WTC11 (cell line): Measurements from ENCODE around the gene HRH3. TPM values are rescaled to one million over a fixed set of nuclear protein-coding genes. Genes with fewer than 3 reads are reported as not detected.

Experiments
- ATAC-seq: fragments of 200-7000 bp; cut with Tn5 transposase; 2 replicates; pipeline ENCODE4 v1.10.0; 2021; ENCODE audit warnings: mild to moderate bottlenecking, moderate library complexity
- CTCF ChIA-PET: fragments of 300-600 bp; sonication (Branson Sonifier 250); formaldehyde crosslinking; loops from one replicate; lab custom pipeline; 2021; ENCODE audit warnings: antibody characterized with exemption; lab: Charles Lee
- POLR2A ChIA-PET: fragments of 350-600 bp; sonication (Branson Sonifier 250); formaldehyde crosslinking; loops from one replicate; lab custom pipeline; 2021; ENCODE audit warnings: antibody characterized with exemption; lab: Charles Lee
- DNase-seq: peaks from one replicate; pipeline ENCODE4 v3.0.0; 2021; ENCODE audit warnings: low spot score
- H3K27ac Mint-ChIP-seq: 2 replicates; pipeline ENCODE4 v1.8.0; 2021; ENCODE audit warnings: mixed read lengths
- H3K27me3 Mint-ChIP-seq: 2 replicates; pipeline ENCODE4 v1.8.0; 2021; ENCODE audit warnings: low read depth, mild to moderate bottlenecking, moderate library complexity, mixed read lengths
- H3K36me3 Mint-ChIP-seq: 2 replicates; pipeline ENCODE4 v1.8.0; 2021; ENCODE audit warnings: mixed read lengths
- H3K4me1 Mint-ChIP-seq: 2 replicates; pipeline ENCODE4 v1.8.0; 2022; ENCODE audit warnings: mixed read lengths
- H3K4me3 Mint-ChIP-seq: 2 replicates; pipeline ENCODE4 v1.8.0; 2021; ENCODE audit warnings: mild to moderate bottlenecking, moderate library complexity, mixed read lengths
- H3K9me3 Mint-ChIP-seq: 2 replicates; pipeline ENCODE4 v1.8.0; 2021; ENCODE audit warnings: mixed read lengths
- CREB1 ChIP-seq: sonication (generic); formaldehyde crosslinking; IDR thresholded peaks from 2 replicates; pipeline ENCODE4 v1.8.0; 2023; ENCODE audit warnings: mild to moderate bottlenecking, missing genetic modification reagents
- CREM ChIP-seq: sonication (generic); formaldehyde crosslinking; IDR thresholded peaks from 2 replicates; pipeline ENCODE4 v1.8.1; 2022; ENCODE audit warnings: mild to moderate bottlenecking, missing genetic modification reagents, moderate library complexity
- ETV6 ChIP-seq: sonication (generic); formaldehyde crosslinking; IDR thresholded peaks from 2 replicates; pipeline ENCODE4 v1.8.1; 2022; ENCODE audit warnings: mild to moderate bottlenecking, missing genetic modification reagents
- FOXP4 ChIP-seq: sonication (generic); formaldehyde crosslinking; IDR thresholded peaks from 2 replicates; pipeline ENCODE4 v1.8.0; 2022; ENCODE audit warnings: mild to moderate bottlenecking, missing genetic modification reagents
- GRHL2 ChIP-seq: fragments of 250-450 bp; sonication (Bioruptor Pico); IDR thresholded peaks from 2 replicates; pipeline ENCODE4 v1.8.0; 2022; ENCODE audit warnings: mild to moderate bottlenecking, moderate library complexity; ENCODE audit not compliant: insufficient replicate concordance, severe bottlenecking
- HMGXB4 ChIP-seq: sonication (generic); formaldehyde crosslinking; IDR thresholded peaks from 2 replicates; pipeline ENCODE4 v1.8.1; 2023; ENCODE audit warnings: mild to moderate bottlenecking, moderate library complexity, missing genetic modification reagents
- JAZF1 ChIP-seq: fragments of 250-450 bp; sonication (Bioruptor Pico); IDR thresholded peaks from 2 replicates; pipeline ENCODE4 v1.9.0; 2021; ENCODE audit warnings: moderate library complexity, mild to moderate bottlenecking, inconsistent platforms
- NR2C2 ChIP-seq: sonication (generic); formaldehyde crosslinking; IDR thresholded peaks from 2 replicates; pipeline ENCODE4 v1.8.0; 2022; ENCODE audit warnings: mild to moderate bottlenecking, missing genetic modification reagents
- RORB ChIP-seq: fragments of 250-450 bp; sonication (Bioruptor Pico); IDR thresholded peaks from 2 replicates; pipeline ENCODE4 v1.9.0; 2021; ENCODE audit warnings: mild to moderate bottlenecking
- SP1 ChIP-seq: sonication (generic); formaldehyde crosslinking; conservative IDR thresholded peaks from 2 replicates; pipeline ENCODE4 v1.8.1; 2022; ENCODE audit warnings: missing genetic modification reagents
- STAT6 ChIP-seq: sonication (generic); formaldehyde crosslinking; conservative IDR thresholded peaks from 2 replicates; pipeline ENCODE4 v1.8.1; 2023; ENCODE audit warnings: mild to moderate bottlenecking, low read depth, missing genetic modification reagents, moderate library complexity
- TEAD4 ChIP-seq: sonication (generic); formaldehyde crosslinking; IDR thresholded peaks from 2 replicates; pipeline ENCODE4 v1.8.0; 2022; ENCODE audit warnings: mild to moderate bottlenecking, missing genetic modification reagents
- ZMAT4 ChIP-seq: fragments of 250-450 bp; sonication (Bioruptor Pico); IDR thresholded peaks from 2 replicates; pipeline ENCODE4 v1.9.0; 2021; ENCODE audit warnings: mild to moderate bottlenecking
- ZNF219 ChIP-seq: sonication (generic); formaldehyde crosslinking; IDR thresholded peaks from 2 replicates; pipeline ENCODE4 v1.8.0; 2023; ENCODE audit warnings: missing genetic modification reagents, mild to moderate bottlenecking, borderline replicate concordance
- ZNF263 ChIP-seq: sonication (generic); formaldehyde crosslinking; IDR thresholded peaks from 2 replicates; pipeline ENCODE4 v1.8.1; 2022; ENCODE audit warnings: low read depth, mild to moderate bottlenecking, moderate library complexity, missing genetic modification reagents
- ZNF416 ChIP-seq: fragments of 250-450 bp; sonication (Bioruptor Pico); IDR thresholded peaks from 2 replicates; pipeline ENCODE4 v1.9.0; 2021; ENCODE audit warnings: mild to moderate bottlenecking, inconsistent platforms
- ZNF532 ChIP-seq: fragments of 250-450 bp; sonication (Bioruptor Pico); IDR thresholded peaks from 2 replicates; pipeline ENCODE4 v1.9.0; 2021; ENCODE audit warnings: mild to moderate bottlenecking, borderline replicate concordance
- ZNF671 ChIP-seq: fragments of 250-450 bp; sonication (Bioruptor Pico); IDR thresholded peaks from 2 replicates; pipeline ENCODE4 v1.8.0; 2021; ENCODE audit warnings: mild to moderate bottlenecking
- total RNA-seq: library from RNA; stranded (reverse); gene quantifications from 3 replicates; pipeline ENCODE4 v1.2.3, GENCODE V29; 2021
- TF ChIP-seq, protein P1 (sequence below): sonication (generic); formaldehyde crosslinking; IDR thresholded peaks from 2 replicates; pipeline ENCODE4 v1.8.1; 2022; ENCODE audit warnings: mild to moderate bottlenecking, moderate library complexity, missing genetic modification reagents

The HRH3 gene
- total RNA-seq, 1 experiment from 2014 or later: 3.3 TPM

DNA sequence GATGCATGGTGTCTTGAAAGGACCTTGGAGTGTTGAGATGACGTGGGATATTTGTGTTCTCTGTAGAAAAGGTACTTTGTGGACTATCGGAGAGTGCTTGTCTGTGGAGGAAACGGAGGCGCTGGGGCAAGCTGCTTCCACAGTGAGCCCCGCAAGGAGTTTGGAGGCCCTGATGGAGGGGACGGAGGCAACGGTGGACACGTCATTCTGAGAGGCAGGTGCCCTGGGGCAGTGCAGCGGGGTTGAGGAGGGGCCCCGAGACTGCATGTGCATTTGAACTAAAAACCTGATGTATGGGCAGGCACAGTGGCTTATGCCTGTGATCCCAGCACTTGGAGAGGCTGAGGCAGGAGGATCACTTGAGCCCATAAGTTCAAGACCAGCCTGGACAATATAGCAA lies 24.3 kb downstream of the HRH3 start:
- ATAC-seq (no peak), DNase-seq (no peak)
- Mint-ChIP-seq H3K36me3 (peaks cover 25% of the 10 kb centered on the region), H3K9me3 (no peaks in the 10 kb centered on the region), H3K4me1 (no peaks in the 10 kb centered on the region), H3K4me3 (no peak overlapping the region), H3K27ac (0 out of 2 replicates have a peak overlapping the region, but pooled peaks have one; percentile 55), H3K27me3 (no peaks in the 10 kb centered on the region)
- TF ChIP-seq FOXP4 (CRISPR knock-in tag) (no peak), CREB1 (CRISPR knock-in tag) (no peak), ZNF416 (CRISPR knock-in tag) (no peak), SP1 (no peak), JAZF1 (CRISPR knock-in tag) (no peak), TEAD4 (CRISPR knock-in tag) (no peak), NR2C2 (no peak), ETV6 (CRISPR knock-in tag) (no peak), ZNF532 (CRISPR knock-in tag) (no peak)
- ChIA-PET CTCF (interaction anchor here (0.7 kb wide), 1 partner anchor 69 kb away, joined by 4 read pairs; no protein-coding TSS in a partner anchor), POLR2A (no interaction called here)

DNA sequence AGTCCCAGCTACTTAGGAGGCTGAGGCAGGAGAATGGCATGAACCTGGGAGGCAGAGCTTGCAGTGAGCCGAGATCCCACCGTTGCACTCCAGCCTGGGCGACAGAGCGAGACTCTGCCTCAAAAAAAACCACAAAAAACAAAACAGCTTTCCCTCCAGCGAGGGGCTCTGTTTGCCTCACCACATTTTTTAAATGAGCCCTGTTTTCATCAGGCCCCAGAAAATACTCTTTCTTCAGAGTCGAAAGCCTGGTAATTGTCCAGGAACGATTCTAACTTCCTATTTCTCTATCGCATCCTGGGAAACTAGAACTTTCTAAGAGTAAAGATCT lies 25.0 kb downstream of the HRH3 start:
- Mint-ChIP-seq H3K27me3 (no peaks in the 10 kb centered on the region), H3K36me3 (peaks cover 19% of the 10 kb centered on the region), H3K4me3 (no peak overlapping the region), H3K4me1 (no peaks in the 10 kb centered on the region), H3K27ac (no peak overlapping the region), H3K9me3 (no peaks in the 10 kb centered on the region)
- DNase-seq (no peak), ATAC-seq (no peak)
- POLR2A ChIA-PET: no interaction called here
- CTCF ChIA-PET: no interaction called here
- TF ChIP-seq RORB (CRISPR knock-in tag): no peak
- no peak for TF ChIP-seq ZMAT4
- no peak for TF ChIP-seq HMGXB4 (CRISPR knock-in tag)
- TF ChIP-seq STAT6: no peak
- TF ChIP-seq ZNF219 (CRISPR knock-in tag): no peak
- TF ChIP-seq, protein P1, sequence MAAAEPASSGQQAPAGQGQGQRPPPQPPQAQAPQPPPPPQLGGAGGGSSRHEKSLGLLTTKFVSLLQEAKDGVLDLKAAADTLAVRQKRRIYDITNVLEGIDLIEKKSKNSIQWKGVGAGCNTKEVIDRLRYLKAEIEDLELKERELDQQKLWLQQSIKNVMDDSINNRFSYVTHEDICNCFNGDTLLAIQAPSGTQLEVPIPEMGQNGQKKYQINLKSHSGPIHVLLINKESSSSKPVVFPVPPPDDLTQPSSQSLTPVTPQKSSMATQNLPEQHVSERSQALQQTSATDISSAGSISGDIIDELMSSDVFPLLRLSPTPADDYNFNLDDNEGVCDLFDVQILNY: no peak
- no peak for TF ChIP-seq ZNF263
- no peak for TF ChIP-seq ZNF671 (CRISPR knock-in tag)
- no peak for TF ChIP-seq CREM (CRISPR knock-in tag)
- TF ChIP-seq GRHL2 (CRISPR knock-in tag): no peak
